Activated naive CD8-positive, alpha-beta T cell treated with anti-CD3 and anti-CD28 coated beads, Interleukin-2, amount 10 ng/mL, durations not matched to agents 7 days and 5 days (primary cell): Measurements from ENCODE around the gene MED26. TPM values are rescaled to one million over a fixed set of nuclear protein-coding genes. Genes with fewer than 3 reads are reported as not detected.
A peak's percentile ranks its signal among the peaks of the same experiment; 100 is the strongest.

ENCODE experiments used
- ATAC-seq: fragments of 150-1000 bp; cut with Tn5 transposase; one replicate; pipeline ENCODE4 v1.10.0; 2021; ENCODE audit warnings: low read depth, moderate library complexity
- POLR2A ChIA-PET: fragments of 350-600 bp; sonication (Branson Sonifier 250); formaldehyde crosslinking; loops from one replicate; lab custom pipeline; 2021; ENCODE audit warnings: antibody characterized with exemption; lab: Charles Lee
- DNase-seq: peaks from one replicate; pipeline ENCODE4 v3.0.0; 2021
- H3K27ac Mint-ChIP-seq: one replicate; pipeline ENCODE4 v1.8.0; 2022; ENCODE audit warnings: mild to moderate bottlenecking, mixed read lengths
- H3K27me3 Mint-ChIP-seq: one replicate; pipeline ENCODE4 v1.8.0; 2022; ENCODE audit warnings: mild to moderate bottlenecking, moderate library complexity, mixed read lengths
- H3K36me3 Mint-ChIP-seq: one replicate; pipeline ENCODE4 v1.8.0; 2021; ENCODE audit warnings: mild to moderate bottlenecking, mixed read lengths
- H3K4me1 Mint-ChIP-seq: one replicate; pipeline ENCODE4 v1.8.0; 2021; ENCODE audit warnings: mixed read lengths
- H3K4me3 Mint-ChIP-seq: one replicate; pipeline ENCODE4 v1.8.0; 2022; ENCODE audit warnings: mild to moderate bottlenecking, moderate library complexity, mixed read lengths
- H3K9me3 Mint-ChIP-seq: one replicate; pipeline ENCODE4 v1.8.0; 2021; ENCODE audit warnings: mixed read lengths
- total RNA-seq, 2 experiments: library from RNA; stranded (reverse); gene quantifications; one replicate each; pipeline ENCODE4 v1.2.3, GENCODE V29; 2021

The MED26 gene
- total RNA-seq, 2 experiments from 2014 or later, result 16.4 to 21.2 TPM

GRCh38 chr19:16529466-16530144, 98.4 kb downstream of the MED26 start:
- no peak for DNase-seq
- Mint-ChIP-seq H3K9me3 (no peaks in the 10 kb centered on the region), H3K4me3 (no peak overlapping the region), H3K36me3 (peaks cover 13% of the 10 kb centered on the region), H3K27me3 (no peaks in the 10 kb centered on the region), H3K4me1 (no peaks in the 10 kb centered on the region), H3K27ac (no peak overlapping the region)
- POLR2A ChIA-PET, result no interaction called here
- ATAC-seq, result no peak

- Mint-ChIP-seq H3K4me3 (no peak overlapping the region), H3K27me3 (no peaks in the 10 kb centered on the region), H3K36me3 (peaks cover 16% of the 10 kb centered on the region), H3K4me1 (no peaks in the 10 kb centered on the region), H3K27ac (no peak overlapping the region), H3K9me3 (no peaks in the 10 kb centered on the region)
- POLR2A ChIA-PET, result interaction anchor here (1.3 kb wide), 1 partner anchor 10 kb away, joined by 3 read pairs; no protein-coding TSS in a partner anchor
- peak; percentile 59 for DNase-seq
- peak; percentile 42 for ATAC-seq
Observed at GRCh38 chr19:16527971-16528521, 100.0 kb downstream of the MED26 start.

- Mint-ChIP-seq H3K9me3 (no peaks in the 10 kb centered on the region), H3K27ac (no peak overlapping the region), H3K36me3 (peaks cover 21% of the 10 kb centered on the region), H3K27me3 (no peaks in the 10 kb centered on the region), H3K4me1 (no peaks in the 10 kb centered on the region), H3K4me3 (no peak overlapping the region)
- POLR2A ChIA-PET, result no interaction called here
- DNase-seq, result no peak
- no peak for ATAC-seq
Observed at GRCh38 chr19:16527334-16527935, 100.6 kb downstream of the MED26 start.

GRCh38 chr19:16525751-16526481, 102.1 kb downstream of the MED26 start:
- Mint-ChIP-seq H3K27ac (no peak overlapping the region), H3K36me3 (peaks cover 14% of the 10 kb centered on the region), H3K27me3 (no peaks in the 10 kb centered on the region), H3K4me3 (no peak overlapping the region), H3K9me3 (no peaks in the 10 kb centered on the region), H3K4me1 (no peaks in the 10 kb centered on the region)
- POLR2A ChIA-PET, result no interaction called here
- DNase-seq (no peak), ATAC-seq (no peak)

GRCh38 chr19:16524991-16525734, 102.8 kb downstream of the MED26 start:
- peaks cover 14% of the 10 kb centered on the region for H3K36me3 Mint-ChIP-seq
- ATAC-seq, result no peak
- POLR2A ChIA-PET, result no interaction called here

More at GRCh38 chr19:16524991-16525734, 102.8 kb downstream of the MED26 start:
- H3K27ac Mint-ChIP-seq, result no peak overlapping the region
- no peaks in the 10 kb centered on the region for H3K9me3 Mint-ChIP-seq
- DNase-seq, result no peak
- H3K4me3 Mint-ChIP-seq, result no peak overlapping the region
- no peaks in the 10 kb centered on the region for H3K27me3 Mint-ChIP-seq
- H3K4me1 Mint-ChIP-seq, result no peaks in the 10 kb centered on the region

Other genes starting within 250 kb of the MED26 start
- gene EPS15L1, start 156.2 kb downstream of the MED26 start, total RNA-seq, result 10 to 100 TPM; 40.0 to 41.7 TPM
- not detected for gene CALR3, start 132.0 kb downstream of the MED26 start, total RNA-seq
- gene C19orf44, start 131.8 kb downstream of the MED26 start, total RNA-seq, result 1 to 10 TPM; 3.0 to 3.3 TPM
- 10 to 100 TPM; 65.5 to 67.0 TPM for gene CHERP, start 85.8 kb downstream of the MED26 start, total RNA-seq
- 10 to 100 TPM; 43.4 to 44.5 TPM for gene SLC35E1, start 55.8 kb downstream of the MED26 start, total RNA-seq
- gene SMIM7, start 31.9 kb upstream of the MED26 start, total RNA-seq, result 10 to 100 TPM; 63.6 to 68.8 TPM
- 1 to 10 TPM in 1 of 2 experiments, under 1 TPM in 1; 0.51 to 1.6 TPM for gene TMEM38A, start 32.9 kb upstream of the MED26 start, total RNA-seq
- gene NWD1, start 91.6 kb upstream of the MED26 start, total RNA-seq, result not detected
- gene SIN3B, start 201.2 kb upstream of the MED26 start, total RNA-seq, result 10 to 100 TPM; 49.3 to 50.3 TPM